ENCODE results near the gene DRC1. TPM values are rescaled to one million over a fixed set of nuclear protein-coding genes. Genes with fewer than 3 reads are reported as not detected.

DRC1 gene
- total RNA-seq, 1 donor from 2014 or later = 0.13 TPM

GRCh38 chr2:26450031-26450635, 48.4 kb downstream of the DRC1 start:
- no peak for DNase-seq (ENCODE audit: low read depth)
- Histone ChIP-seq H3K36me3 (ENCODE audit: control insufficient read depth, insufficient read depth, low read length) (no peaks in the 10 kb centered on the region), H3K4me3 (ENCODE audit: low read depth, low read length) (no peak overlapping the region), H3K27me3 (ENCODE audit: control insufficient read depth, insufficient read depth, low read length) (no peaks in the 10 kb centered on the region)
- no peak for TF ChIP-seq CTCF (IDR thresholded peaks at IDR 0.05; ENCODE audit: insufficient read depth, low read length, poor library complexity, severe bottlenecking)

GRCh38 chr2:26451700-26452099, 50.0 kb downstream of the DRC1 start:
- Histone ChIP-seq H3K27me3 (ENCODE audit: control insufficient read depth, insufficient read depth, low read length) (no peaks in the 10 kb centered on the region), H3K36me3 (ENCODE audit: control insufficient read depth, insufficient read depth, low read length) (no peaks in the 10 kb centered on the region), H3K4me3 (ENCODE audit: low read depth, low read length) (no peak overlapping the region)
- no peak for TF ChIP-seq CTCF (IDR thresholded peaks at IDR 0.05; ENCODE audit: insufficient read depth, low read length, poor library complexity, severe bottlenecking)
- no peak for DNase-seq (ENCODE audit: low read depth)

GRCh38 chr2:26453421-26454329, 52.0 kb downstream of the DRC1 start:
- Histone ChIP-seq H3K4me3 (ENCODE audit: low read depth, low read length) (no peak overlapping the region), H3K27me3 (ENCODE audit: control insufficient read depth, insufficient read depth, low read length) (peaks cover 2% of the 10 kb centered on the region), H3K36me3 (ENCODE audit: control insufficient read depth, insufficient read depth, low read length) (no peaks in the 10 kb centered on the region)
- TF ChIP-seq CTCF (IDR thresholded peaks at IDR 0.05; ENCODE audit: insufficient read depth, low read length, poor library complexity, severe bottlenecking) = no peak
- no peak for DNase-seq (ENCODE audit: low read depth)

GRCh38 chr2:26454561-26455001, 52.9 kb downstream of the DRC1 start:
- no peaks in the 10 kb centered on the region for H3K36me3 ChIP-seq (ENCODE audit: control insufficient read depth, insufficient read depth, low read length)
- DNase-seq (ENCODE audit: low read depth) = no peak
- no peak for TF ChIP-seq CTCF (IDR thresholded peaks at IDR 0.05; ENCODE audit: insufficient read depth, low read length, poor library complexity, severe bottlenecking)
- no peak overlapping the region for H3K4me3 ChIP-seq (ENCODE audit: low read depth, low read length)
- peaks cover 2% of the 10 kb centered on the region for H3K27me3 ChIP-seq (ENCODE audit: control insufficient read depth, insufficient read depth, low read length)

- H3K36me3 ChIP-seq (ENCODE audit: control insufficient read depth, insufficient read depth, low read length) = no peaks in the 10 kb centered on the region
- DNase-seq (ENCODE audit: low read depth) = no peak
- H3K4me3 ChIP-seq (ENCODE audit: low read depth, low read length) = no peak overlapping the region
- no peak for TF ChIP-seq CTCF (IDR thresholded peaks at IDR 0.05; ENCODE audit: insufficient read depth, low read length, poor library complexity, severe bottlenecking)
- H3K27me3 ChIP-seq (ENCODE audit: control insufficient read depth, insufficient read depth, low read length) = peaks cover 3% of the 10 kb centered on the region
These were observed 53.4 kb downstream of the DRC1 start for GRCh38 chr2:26455037-26455669.

Measured in kidney epithelial cell (primary cell).